Activated T-helper 1 cell treated with Interleukin-2 at 50 U/mL for 16 hours (primary cell): ENCODE measurements around the gene IYD.
"Not testable (repeated sequence)": the region's sequence is repeated elsewhere in the genome, so short reads cannot be mapped to it uniquely, and the experiment has no call there.

Experiments used
- DNase-seq: peaks from one replicate; pipeline ENCODE4 v3.0.0-alpha.2; 2020; ENCODE audit warnings: low read depth

Gene IYD

DNA sequence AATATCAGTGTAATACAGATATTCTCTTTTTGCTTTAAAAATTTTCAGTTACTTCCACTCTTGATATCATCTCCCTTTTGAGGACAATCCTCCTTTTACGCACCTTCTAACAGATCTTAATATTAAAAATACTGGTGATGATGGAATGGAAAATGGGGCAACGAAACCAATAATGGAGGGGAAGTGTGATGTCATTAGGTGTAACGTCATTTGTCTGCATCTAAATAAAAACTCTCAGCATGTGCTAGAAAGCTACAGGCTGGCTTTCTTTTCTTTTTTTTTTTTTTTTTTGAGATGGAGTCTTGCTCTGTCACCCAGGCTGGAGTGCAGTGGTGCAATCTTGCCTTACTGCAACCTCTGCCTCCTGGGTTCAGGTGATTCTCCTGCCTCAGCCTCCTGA is 66.5 kb downstream of the IYD start:
- DNase-seq: no peak

DNA sequence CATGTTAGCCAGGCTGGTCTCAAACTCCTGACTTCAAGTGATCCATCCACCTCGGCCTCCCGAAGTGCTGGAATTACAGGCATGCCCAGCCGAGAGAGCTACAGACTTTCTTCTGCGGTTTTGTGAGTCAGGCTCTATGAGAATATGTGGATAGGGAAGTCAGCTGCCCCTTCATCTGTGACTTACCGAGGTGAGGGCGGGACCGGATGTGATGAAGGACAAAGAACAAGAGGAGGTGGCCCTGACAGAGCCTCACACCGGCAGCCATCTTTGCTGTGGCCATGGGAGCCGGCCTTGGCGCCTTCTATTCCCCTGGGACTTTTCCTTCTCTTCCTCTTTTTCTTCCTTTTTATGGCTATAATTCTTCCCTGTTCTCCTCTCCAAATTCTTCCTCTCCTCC is 67.0 kb downstream of the IYD start:
- no peak for DNase-seq

DNA sequence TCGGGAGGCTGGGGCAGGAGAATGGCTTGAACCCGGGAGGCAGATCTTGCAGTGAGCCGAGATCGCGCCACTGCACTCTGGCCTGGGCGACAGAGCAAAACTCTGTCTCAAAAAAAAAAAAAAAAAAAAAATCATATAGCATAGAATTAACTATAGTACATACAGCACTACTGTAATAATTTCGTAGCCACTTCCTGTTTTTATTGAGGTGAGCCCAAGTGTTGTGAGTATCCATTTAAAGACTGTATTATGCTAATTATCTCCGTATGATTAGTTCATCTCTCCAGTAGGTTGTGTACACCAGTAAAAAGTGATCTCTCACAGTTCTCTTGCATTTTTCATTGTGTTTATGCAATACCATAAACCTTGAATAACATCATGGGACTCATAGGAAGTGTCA is 70.6 kb downstream of the IYD start:
- DNase-seq: no peak

DNA sequence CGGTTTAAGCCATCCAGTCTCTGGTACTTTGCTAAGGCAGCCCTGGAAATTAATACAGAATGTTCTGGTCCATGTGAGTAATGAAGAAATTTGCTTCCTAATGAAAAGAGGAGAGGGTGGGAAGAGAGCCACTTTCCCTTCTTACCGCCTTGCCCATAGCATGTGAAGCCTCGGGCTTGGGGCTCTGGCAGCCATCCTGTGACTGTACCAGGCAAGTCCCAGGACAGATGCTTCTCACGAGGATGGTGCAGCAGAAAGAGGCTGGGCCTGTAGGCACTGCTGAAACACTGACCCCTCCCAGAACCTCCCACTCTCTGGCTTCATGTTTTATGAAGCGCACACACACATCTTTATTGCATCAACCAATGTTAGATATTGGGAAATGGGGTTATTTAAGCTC is 74.8 kb downstream of the IYD start:
- no peak for DNase-seq

DNA sequence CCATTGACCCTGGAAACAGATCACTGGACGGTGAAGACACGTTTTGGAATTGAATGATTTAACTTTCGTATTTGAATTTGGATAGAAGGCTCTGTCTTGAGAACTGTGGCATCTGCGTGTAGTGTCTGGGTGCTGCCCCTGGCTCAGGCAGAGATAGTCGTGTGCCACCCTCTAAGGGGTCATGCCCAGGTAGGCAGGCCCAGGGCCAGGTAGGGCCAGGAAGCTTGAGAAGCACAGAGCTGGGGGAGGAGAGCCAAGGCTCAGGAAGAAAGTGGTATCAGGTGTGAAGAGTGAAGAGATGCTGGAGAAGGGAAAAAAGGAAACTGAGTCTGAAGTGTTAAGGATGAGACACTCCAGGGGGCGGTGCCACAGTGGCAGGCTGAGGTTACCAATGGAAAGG is 75.5 kb downstream of the IYD start:
- no peak for DNase-seq

DNA sequence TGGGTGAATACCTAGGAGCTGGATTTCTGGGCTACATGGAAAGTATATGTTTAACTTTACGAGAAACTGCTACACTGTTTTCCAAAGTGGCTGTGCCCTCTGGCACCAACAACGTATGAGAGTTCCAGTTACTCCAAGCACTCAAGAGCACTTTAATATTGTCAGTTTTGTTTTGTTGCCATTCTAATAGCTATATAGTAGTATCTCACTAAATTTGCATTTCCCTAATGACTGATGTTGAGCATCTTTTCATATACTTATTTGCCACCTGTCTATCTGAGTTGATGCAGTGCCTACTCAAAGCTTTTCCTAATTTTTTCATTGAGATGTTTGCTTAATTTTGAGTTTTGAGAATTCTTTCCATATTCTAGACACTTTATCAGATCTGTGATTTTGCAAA is 76.7 kb downstream of the IYD start:
- DNase-seq: no peak

DNA sequence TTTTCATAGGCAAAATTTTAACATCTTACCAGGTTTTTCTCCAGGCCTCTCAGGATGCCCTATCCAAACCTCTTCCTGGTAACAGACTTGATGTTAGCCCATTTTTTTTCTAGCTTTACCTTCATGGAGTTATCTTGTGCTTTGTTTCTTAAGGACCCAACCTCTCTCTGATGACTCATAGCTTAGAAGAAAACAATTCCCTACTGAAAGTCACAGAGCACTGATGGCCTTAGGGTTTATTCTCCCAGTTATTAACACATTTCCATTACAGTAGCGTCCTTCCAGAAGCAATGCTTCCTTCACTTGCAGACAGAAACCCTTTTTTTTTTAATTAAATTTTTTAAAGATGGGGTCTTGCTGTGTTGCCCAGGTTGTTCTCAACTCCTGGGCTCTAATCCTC is 79.4 kb downstream of the IYD start:
- no peak for DNase-seq

DNA sequence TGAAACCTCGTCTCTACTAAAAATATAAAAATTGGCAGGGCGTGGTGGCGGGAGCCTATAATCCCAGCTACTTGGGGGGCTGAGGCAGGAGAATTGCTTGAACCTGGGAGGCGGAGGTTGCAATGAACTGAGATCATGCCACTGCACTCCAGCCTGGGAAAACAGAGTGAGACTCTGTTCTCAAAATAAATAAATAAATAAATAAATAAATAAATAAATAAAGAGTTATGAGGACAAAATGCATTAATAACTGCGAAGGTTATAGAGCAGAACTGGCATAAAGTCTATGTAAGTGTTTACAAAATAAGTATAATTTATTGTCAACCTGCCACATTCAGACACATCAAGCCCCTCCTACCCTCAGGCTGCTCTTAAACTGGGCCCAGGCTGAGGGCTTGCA is 80.2 kb downstream of the IYD start:
- DNase-seq: not testable (repeated sequence)

DNA sequence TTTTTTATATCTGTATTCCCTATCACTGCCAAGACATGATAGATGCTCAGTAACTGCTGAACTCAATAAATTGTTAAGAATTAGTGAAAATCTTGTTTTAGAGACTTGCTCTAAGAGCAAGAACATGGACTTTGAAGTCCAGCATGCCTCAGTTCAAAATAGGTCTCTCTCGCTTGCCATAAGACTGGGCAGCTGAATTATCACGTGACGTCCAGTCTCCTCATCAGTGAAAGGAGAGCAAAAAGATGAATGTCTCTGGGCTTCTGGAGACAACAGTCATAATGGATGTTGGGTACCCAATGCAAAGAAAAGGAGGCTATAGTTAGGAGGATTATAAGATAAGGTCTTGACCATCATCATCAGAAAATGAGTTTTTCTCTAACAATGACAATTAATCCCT is 82.1 kb downstream of the IYD start:
- DNase-seq: no peak

DNA sequence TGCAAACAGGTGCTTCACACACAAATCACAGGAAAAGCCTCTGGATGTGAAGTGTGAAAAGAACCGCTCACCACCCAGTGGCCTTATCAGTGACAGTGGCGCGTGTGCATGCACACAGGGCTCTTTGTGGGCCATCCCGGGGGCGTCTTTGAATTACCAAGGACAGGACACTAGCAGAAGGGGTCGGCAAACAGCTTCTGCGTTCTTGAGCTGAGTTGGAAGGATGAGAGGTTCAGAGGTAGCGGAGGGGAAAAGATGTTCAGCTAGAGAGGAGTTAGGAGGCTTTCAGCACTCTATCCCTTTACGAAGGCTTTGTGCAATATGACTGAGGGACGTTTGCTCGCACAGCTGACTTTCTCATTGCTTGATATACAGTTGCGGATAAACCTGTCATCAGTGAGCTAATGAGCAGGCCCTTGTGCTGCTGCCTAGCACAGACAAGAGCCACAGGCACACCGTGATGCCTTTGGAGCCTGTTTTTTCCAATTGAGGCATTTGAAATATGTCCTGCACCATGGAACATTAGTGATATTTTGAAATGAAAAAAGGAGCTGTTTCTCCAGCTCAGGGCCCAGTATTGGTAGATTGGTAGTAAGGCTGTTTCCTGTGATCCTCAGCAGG is 83.1 kb downstream of the IYD start:
- DNase-seq: no peak

DNA sequence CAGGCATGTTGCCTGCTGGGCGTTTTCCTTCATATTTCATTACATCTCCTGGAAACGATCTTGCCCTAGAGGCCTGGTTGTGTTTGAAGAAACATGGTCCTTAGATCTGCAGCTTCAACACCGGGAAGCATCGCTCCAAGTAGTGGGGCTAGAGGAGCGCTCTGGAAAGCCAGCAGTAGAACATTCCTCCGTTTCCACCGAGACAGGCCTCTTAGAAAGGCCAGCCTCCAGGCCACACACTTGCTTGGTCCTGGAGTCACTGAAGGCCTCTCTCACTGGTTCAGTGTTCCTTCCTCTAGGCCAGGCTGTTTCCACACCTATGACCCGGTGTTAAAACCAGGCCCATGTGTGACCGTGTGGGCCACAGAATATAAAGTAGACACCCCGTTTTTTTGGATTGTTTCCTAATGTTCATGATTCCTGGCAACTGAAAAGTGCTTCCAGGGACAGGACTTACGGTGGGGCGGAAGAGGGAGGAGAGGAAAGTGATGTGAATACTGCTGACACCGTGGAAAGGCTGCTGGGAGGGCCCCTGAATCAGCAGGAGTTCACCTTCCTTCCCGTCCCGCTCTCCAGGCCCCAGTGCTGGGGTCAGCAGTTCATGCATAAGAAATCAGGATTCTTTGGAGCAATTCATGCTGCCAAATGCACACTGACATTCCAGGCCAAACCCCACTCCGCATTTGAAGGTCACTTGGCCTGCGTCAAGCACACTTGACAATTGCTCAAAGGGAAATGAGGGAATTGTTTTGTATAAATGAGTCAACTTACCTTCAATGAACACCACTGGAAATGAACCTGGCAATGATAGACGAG is 83.8 kb downstream of the IYD start:
- DNase-seq: no peak

DNA sequence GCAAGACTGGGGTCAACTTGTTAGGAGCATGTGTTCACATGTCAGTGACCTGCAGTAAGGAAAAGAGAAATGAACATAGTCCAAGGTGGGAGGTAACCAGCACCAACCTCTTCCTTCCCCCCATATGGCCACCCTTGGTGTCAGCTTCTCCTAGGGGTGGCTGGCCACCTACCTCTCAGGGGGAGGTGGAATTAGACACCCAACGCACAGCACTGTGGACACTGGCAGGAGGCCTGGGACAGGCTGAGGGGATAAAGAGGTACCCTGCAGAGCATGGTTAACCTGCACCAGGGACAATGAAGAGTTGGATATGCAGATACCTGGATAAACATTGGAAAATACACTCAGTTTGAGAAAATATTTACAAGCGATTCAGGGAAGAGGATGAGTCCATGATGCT is 84.5 kb downstream of the IYD start:
- no peak for DNase-seq
